Omental fat pad (tissue), 4 donors: ENCODE data around the gene CFAP221. TPM values are rescaled to one million over a fixed set of nuclear protein-coding genes. Genes with fewer than 3 reads are reported as not detected.

Experiments used
- ATAC-seq: fragments of 150-250 bp; one replicate; pipeline ENCODE4 v1.9.1; 2016; ENCODE audit warnings: mild to moderate bottlenecking, moderate library complexity; ENCODE audit not compliant: low FRiP score
- DNase-seq: peaks from one replicate; pipeline ENCODE4 v3.0.0-alpha.2; 2019; ENCODE audit warnings: low spot score
- CTCF ChIP-seq, 3 donors: fragments of 450-650 bp; IDR thresholded peaks; one replicate each; pipeline ENCODE4 v1.5.1; 2016 to 2017; ENCODE audit warnings: antibody characterized with exemption in 3 of 3, mild to moderate bottlenecking in 3 of 3, moderate library complexity in 2 of 3
- total RNA-seq, 4 donors: library from RNA; depleted of rRNA; stranded (reverse); fragments of >200 nt; gene quantifications; one replicate each; pipeline ENCODE4 v1.1.0, GENCODE V29; 2016

The CFAP221 gene
- total RNA-seq, 4 donors from 2014 or later, result 1.2 to 1.7 (median 1.3) TPM; not detected in 1

- no peak for DNase-seq
- no peak for TF ChIP-seq CTCF (IDR thresholded peaks at IDR 0.05)
- no peak for ATAC-seq
Observed at GRCh38 chr2:119673796-119674195, 129.5 kb downstream of the CFAP221 start.

GRCh38 chr2:119674711-119675500, 130.7 kb downstream of the CFAP221 start:
- ATAC-seq, result no peak
- DNase-seq, result no peak
- no peak for TF ChIP-seq CTCF (IDR thresholded peaks at IDR 0.05)

- DNase-seq, result no peak
Observed at GRCh38 chr2:119678021-119678656, 133.9 kb downstream of the CFAP221 start.

GRCh38 chr2:119679526-119679837, 135.2 kb downstream of the CFAP221 start:
- DNase-seq, result no peak
- ATAC-seq, result no peak
- no peak for TF ChIP-seq CTCF (IDR thresholded peaks at IDR 0.05)

More at GRCh38 chr2:119678021-119678656, 133.9 kb downstream of the CFAP221 start:
- no peak for ATAC-seq
- TF ChIP-seq CTCF (IDR thresholded peaks at IDR 0.05), result no peak

- no peak for TF ChIP-seq CTCF (IDR thresholded peaks at IDR 0.05)
- no peak for DNase-seq
- ATAC-seq, result no peak
Observed at GRCh38 chr2:119679846-119680245, 135.6 kb downstream of the CFAP221 start.

GRCh38 chr2:119680457-119681202, 136.4 kb downstream of the CFAP221 start:
- TF ChIP-seq CTCF (IDR thresholded peaks at IDR 0.05), result no peak
- DNase-seq (no peak), ATAC-seq (no peak)
